IPS-18c (cell line): ENCODE data around the gene MYL5.
A peak's percentile ranks its signal among the peaks of the same experiment; 100 is the strongest.

Experiments used
- H3K4me3 ChIP-seq: 2 replicates; pipeline ENCODE4 v1.7.0; 2013; ENCODE audit warnings: low read depth, mild to moderate bottlenecking, low read length, moderate library complexity; ENCODE audit not compliant: insufficient read depth
- H3K9me3 ChIP-seq: one replicate; pipeline ENCODE4 v1.6.1; 2013; ENCODE audit warnings: mild to moderate bottlenecking, low read length, moderate library complexity; ENCODE audit not compliant: control insufficient read depth, insufficient read depth

MYL5 gene

GRCh38 chr4:706834-707598 lies 32.7 kb downstream of the MYL5 start:
- Histone ChIP-seq H3K9me3 (peaks cover 2% of the 10 kb centered on the region), H3K4me3 (peak overlapping the region; percentile 44)

- H3K4me3 ChIP-seq, result no peak overlapping the region
- peaks cover 2% of the 10 kb centered on the region for H3K9me3 ChIP-seq
Observed at GRCh38 chr4:707929-708630, 33.7 kb downstream of the MYL5 start.

DNA sequence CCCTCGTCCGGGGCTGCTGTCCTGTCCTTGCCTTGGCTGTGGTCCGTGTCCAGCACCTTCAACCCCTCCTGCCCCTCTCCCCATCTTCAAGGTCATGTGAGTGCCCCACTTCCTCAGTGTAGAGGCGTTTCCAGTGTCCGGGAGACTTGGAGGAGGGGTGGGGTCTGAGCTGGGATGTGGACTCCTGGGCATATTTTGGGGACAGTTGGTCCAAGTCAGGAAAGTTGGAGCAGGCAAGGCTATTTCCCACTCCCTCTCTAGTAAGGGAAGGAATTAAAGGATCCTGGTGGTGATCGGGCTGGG lies 34.2 kb downstream of the MYL5 start:
- no peak overlapping the region for H3K4me3 ChIP-seq

GRCh38 chr4:709348-709747 lies 35.0 kb downstream of the MYL5 start:
- no peak overlapping the region for H3K4me3 ChIP-seq
- H3K9me3 ChIP-seq, result peaks cover 2% of the 10 kb centered on the region

More for the DNA sequence above, 34.2 kb downstream of the MYL5 start:
- H3K9me3 ChIP-seq, result peaks cover 2% of the 10 kb centered on the region

- Histone ChIP-seq H3K9me3 (peaks cover 2% of the 10 kb centered on the region), H3K4me3 (no peak overlapping the region)
Observed at GRCh38 chr4:710116-710515, 35.8 kb downstream of the MYL5 start.

DNA sequence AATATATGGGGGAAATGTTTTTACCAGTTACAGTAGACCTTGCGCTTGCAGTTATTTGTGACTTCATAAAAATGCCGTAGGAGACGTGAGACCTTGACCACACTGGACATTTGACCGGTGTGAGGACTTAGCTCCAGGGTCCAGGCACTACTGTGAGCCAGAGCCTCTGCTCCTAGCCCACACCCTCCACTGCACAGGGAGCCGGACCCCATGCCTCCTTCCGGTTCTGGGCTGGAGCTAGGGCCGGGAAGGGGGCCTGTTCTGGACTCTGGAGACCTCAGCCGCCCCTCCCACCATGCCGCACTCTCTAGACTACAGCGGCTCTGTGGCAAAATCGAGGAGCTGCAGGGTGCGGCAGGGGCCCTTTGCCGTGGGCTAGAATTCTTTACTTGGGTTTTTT lies 36.6 kb downstream of the MYL5 start:
- peaks cover 2% of the 10 kb centered on the region for H3K9me3 ChIP-seq
- H3K4me3 ChIP-seq, result no peak overlapping the region

- peaks cover 2% of the 10 kb centered on the region for H3K9me3 ChIP-seq
- H3K4me3 ChIP-seq, result no peak overlapping the region
Observed at GRCh38 chr4:712093-712492, 37.8 kb downstream of the MYL5 start.

DNA sequence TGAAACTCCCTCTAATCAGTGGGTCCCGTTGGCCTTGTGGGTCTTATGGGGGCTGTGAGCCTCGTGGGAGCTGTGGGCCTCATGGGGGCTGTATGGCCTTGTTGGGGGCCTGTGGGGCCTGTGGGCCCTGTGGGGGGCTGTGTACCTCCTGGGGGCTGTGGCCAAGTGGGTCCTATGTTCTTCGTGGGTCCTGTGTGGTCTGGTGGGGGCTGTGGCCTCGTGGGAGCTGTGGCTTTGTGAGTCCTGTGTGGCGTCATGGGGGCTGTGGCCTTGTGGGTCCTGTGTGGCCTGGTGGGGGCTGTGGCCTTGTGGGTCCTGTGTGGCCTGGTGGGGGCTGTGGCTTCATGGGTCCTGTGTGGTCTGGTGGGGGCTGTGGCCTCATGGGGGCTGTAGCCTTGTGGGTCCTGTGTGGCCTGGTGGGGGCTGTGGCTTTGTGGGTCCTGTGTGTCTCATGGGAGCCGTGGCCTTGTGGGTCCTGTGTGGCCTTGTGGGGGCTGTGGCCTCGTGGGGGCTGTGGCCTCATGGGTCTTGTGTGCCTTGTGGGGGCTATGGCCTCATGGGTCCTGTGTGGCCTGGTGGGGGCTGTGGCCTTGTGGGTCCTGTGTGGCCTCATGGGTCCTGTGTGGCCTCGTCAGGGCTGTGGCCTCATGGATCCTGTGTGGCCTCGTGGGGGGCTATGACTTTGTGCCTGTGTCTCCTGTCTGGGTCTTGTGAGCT lies 38.7 kb downstream of the MYL5 start:
- Histone ChIP-seq H3K4me3 (no peak overlapping the region), H3K9me3 (peaks cover 2% of the 10 kb centered on the region)

GRCh38 chr4:714087-714486 lies 39.7 kb downstream of the MYL5 start:
- Histone ChIP-seq H3K4me3 (no peak overlapping the region), H3K9me3 (no peaks in the 10 kb centered on the region)

GRCh38 chr4:717601-718320 lies 43.4 kb downstream of the MYL5 start:
- H3K4me3 ChIP-seq, result no peak overlapping the region
- no peaks in the 10 kb centered on the region for H3K9me3 ChIP-seq

- no peak overlapping the region for H3K4me3 ChIP-seq
- H3K9me3 ChIP-seq, result no peaks in the 10 kb centered on the region
Observed at GRCh38 chr4:718460-718859, 44.1 kb downstream of the MYL5 start.

DNA sequence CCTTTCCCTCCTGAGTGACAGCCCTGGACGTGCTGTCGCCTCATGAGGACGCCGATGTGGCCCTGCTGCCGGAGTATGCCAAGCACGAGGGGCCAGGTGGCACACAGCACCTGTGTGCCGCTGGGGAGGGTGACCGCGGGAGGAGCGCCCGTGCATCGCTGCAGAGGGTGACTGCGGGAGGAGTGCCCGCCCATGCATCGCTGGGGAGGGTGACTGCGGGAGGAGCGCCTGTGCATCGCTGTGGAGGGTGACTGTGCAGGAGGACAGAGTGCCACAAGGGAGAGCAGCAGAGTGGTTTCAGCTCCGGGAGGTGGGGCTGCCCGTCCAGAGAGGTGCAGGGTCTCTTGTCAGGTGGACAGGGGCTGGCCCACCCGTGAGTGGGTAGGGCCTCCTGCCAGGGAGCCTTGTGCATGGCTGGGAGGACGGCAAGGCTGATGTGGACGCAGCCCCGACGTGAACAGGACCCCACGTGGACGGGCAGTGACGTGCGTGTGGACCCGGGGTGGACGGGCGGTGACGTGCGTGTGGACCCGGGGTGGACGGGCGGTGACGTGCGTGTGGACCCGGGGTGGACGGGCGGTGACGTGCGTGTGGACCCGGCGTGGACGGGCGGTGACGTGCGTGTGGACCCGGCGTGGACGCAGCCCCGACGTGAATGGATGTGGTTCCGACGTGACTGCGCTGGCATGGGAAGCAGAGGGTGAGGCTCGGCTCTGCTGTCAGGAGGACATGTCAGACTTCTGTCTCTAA lies 45.9 kb downstream of the MYL5 start:
- Histone ChIP-seq H3K4me3 (no peak overlapping the region), H3K9me3 (no peaks in the 10 kb centered on the region)

DNA sequence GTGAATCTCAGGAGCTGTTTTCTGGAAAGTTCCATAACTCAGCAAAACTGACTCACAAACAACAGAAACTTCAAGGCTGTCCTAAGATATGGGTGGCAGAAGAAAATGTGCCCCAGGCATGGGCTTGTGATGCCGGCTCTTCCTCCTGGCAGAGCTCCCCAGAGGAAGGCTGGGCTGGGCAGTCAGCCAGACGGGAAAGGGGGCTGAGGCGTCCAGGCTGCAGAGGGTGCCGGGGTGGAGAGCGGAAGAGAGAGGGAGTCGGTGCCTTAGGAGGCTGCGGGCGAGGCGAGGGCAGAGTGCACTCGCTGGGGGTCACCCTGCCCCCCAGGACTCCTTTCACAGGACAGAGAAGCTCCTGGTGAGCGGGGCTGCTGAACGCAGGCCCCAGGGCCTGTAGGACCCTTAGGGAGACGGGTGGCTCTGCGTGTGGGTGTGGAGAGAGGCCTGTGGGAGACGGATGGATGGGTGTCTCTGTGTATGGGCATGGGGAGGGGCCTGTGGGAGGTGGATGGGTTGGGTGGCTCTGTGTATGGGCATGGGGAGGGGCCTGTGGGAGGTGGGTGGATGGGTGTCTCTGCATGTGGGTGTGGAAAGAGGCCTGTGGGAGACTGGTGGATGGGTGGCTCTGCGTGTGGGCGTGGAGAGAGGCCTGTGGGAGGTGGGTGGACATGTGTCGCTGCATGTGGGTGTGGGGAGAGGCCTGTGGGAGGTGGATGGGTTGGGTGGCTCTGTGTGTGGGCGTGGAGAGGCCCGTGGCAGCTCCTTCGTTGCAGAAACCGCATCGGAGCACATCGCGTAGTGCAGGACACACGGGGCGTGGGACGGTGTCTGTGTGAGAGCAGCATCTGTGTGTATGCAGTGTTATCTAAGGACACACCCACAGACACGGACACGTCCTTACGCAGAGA lies 47.2 kb downstream of the MYL5 start:
- H3K4me3 ChIP-seq, result no peak overlapping the region
- no peaks in the 10 kb centered on the region for H3K9me3 ChIP-seq

DNA sequence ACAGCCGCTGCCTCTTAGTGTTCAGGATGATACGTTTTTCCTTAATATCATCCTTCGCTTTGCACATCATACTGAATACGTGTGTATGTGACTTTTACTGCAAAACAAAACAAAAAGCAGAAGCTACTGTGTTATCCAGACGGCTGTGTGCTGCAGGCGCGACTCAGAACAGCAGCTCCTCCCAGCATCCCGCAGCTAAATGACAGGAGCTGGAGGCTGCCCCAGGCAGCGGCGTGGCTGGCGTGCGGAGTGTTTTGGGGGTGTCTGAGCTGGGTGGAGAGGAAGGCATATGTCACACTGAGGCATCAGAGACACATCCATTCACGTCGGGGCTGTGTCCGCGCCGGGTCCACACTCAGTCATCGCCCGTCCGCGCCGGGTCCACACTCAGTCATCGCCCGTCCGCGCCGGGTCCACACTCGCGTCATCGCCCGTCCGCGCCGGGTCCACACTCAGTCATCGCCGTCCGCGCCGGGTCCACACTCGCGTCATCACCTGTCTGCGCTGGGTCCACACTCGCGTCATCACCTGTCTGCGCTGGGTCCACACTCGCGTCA lies 47.9 kb downstream of the MYL5 start:
- no peaks in the 10 kb centered on the region for H3K9me3 ChIP-seq
- H3K4me3 ChIP-seq, result no peak overlapping the region

- H3K4me3 ChIP-seq, result no peak overlapping the region
- H3K9me3 ChIP-seq, result no peaks in the 10 kb centered on the region
Observed at GRCh38 chr4:722851-723360, 48.6 kb downstream of the MYL5 start.
